Measurements from ENCODE around the gene QRFP. TPM values are rescaled to one million over a fixed set of nuclear protein-coding genes. Genes with fewer than 3 reads are reported as not detected.

Gene QRFP
- total and polyA plus RNA-seq, 9 donors, result not detected

DNA sequence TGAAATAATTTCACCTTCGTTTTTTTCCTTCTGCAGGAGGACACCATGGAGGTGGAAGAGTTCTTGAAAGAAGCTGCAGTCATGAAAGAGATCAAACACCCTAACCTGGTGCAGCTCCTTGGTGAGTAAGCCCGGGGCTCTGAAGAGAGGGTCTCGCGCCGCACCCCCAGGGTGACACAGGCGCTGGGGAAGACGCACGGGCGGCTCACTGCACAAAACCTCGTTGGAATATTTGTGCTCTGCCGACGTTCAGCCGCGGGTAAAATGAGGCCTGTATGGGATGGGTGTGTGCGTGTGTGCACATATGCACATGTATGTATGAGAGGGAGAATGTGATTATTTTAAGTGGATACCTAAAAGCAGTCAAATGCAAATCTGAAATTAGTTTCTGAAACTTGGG, 24.5 kb downstream of the QRFP start:
- H3K4me1 ChIP-seq (ENCODE audit: insufficient read depth), result peaks cover 10% of the 10 kb centered on the region
- 86 to 91% (median 89%) methylated on average over 15 of the region's 15 CpGs for WGBS, 3 donors
- DNase-seq, result peak in 1 of 5 donors; percentile 29

DNA sequence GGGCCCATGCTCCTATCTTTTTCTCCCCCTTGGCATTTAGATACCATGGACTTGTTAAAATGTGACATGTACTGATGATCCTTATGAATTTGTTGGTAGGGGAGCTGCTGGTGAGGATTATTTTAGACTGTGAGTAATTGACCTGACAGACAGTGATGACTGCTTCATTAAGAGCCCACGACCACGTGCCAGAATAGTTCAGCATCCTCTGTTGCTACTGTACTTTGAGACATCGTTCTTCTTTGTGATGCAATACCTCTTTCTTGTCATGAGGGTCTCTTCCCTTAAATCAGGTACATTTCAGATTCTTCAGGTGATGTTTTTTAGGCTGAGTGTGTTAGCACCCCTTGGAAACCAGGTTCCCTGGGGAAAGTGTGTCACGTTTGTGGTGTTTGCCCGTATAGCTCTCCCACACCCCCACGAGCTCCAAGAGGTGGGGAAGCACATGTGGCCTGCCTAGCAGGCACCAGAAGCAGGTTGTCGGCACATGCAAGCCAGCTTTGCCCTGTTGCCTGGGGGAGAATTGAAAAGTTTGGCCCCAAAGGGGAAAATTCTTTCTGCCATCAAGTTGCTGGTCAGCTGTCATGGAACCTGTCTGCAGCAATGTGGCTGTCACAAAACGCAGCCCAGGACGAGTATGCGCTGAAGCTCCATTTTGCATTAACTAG, 25.1 kb downstream of the QRFP start:
- DNase-seq, result peak in 1 of 5 donors; percentile 15
- no peak overlapping the region for H3K27ac ChIP-seq
- no peak overlapping the region for H3K4me3 ChIP-seq
- TF ChIP-seq EP300 (IDR thresholded peaks at IDR 0.05) (no peak), POLR2A (IDR thresholded peaks at IDR 0.05) (no peak)
- no peaks in the 10 kb centered on the region for H3K9me3 ChIP-seq
- 78 to 81% (median 81%) methylated on average over 10 of the region's 10 CpGs for WGBS, 3 donors
- H3K27me3 ChIP-seq, result no peaks in the 10 kb centered on the region
- intact Hi-C loops (cut with DNase I), result loop anchor here in 3 of 4 donors (5.0 to 10.0 kb wide), 2 partner anchors 63 to 66 kb away; partner anchors contain the start of gene FIBCD1 (in 3 of the 3)
- H3K36me3 ChIP-seq, result no peaks in the 10 kb centered on the region
- H3K4me1 ChIP-seq (ENCODE audit: insufficient read depth), result peaks cover 10% of the 10 kb centered on the region

More for the DNA sequence above, 24.5 kb downstream of the QRFP start:
- Histone ChIP-seq H3K27ac (no peak overlapping the region), H3K36me3 (no peaks in the 10 kb centered on the region), H3K9me3 (no peaks in the 10 kb centered on the region), H3K4me3 (no peak overlapping the region), H3K27me3 (no peaks in the 10 kb centered on the region)
- intact Hi-C loops (cut with DNase I), result loop anchor here in 3 of 4 donors (5.0 to 10.0 kb wide), 2 partner anchors 63 to 65 kb away; partner anchors contain the start of gene FIBCD1 (in 3 of the 3)
- TF ChIP-seq EP300 (IDR thresholded peaks at IDR 0.05) (no peak), POLR2A (IDR thresholded peaks at IDR 0.05) (no peak)

DNA sequence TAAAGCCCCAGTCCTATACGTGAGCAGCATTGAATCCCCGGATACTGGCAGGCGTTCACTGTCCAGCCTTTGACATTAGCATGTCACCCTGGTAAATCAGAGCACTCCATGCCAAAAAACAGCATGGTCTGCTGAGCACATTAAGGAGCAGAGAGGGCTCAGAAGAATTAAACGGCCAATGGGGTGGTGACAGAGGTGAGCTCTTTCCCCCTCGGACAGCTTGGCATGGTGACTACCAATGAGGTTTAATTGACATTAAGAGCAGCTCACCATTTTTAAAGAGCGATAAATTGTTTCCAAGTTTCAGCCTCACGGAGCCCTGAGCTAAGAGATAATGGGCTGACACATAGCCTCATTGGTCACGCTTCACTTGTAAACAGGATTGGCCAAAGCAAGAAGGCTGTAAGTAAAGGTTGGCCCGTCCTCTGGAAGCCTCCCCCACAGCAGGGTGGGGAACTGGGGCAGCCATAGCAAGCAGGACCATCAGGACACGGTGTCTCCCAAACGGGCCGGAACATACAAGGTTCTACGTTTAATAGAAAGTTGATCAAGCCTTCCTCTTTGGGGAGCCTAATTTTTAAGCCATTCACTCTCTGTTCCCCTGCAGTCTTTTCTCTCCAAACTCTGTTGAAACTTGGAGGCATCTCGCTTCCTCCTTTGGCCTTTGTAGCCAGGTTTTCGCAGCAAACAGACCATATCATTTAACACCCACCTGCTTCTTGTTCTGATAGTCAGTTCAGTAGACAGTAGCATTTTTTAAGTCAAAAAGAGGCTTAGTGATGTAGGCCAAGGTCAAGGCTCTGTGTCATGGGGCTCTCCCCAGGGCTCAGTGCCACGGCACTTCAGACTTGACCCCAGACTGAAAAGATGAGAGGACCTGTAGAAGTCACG, 25.9 kb downstream of the QRFP start:
- WGBS, 3 donors, result 42 to 56% (median 53%) methylated on average over 17 of the region's 17 CpGs
- TF ChIP-seq EP300 (IDR thresholded peaks at IDR 0.05), result no peak
- TF ChIP-seq POLR2A (IDR thresholded peaks at IDR 0.05), result no peak
- TF ChIP-seq, protein P1, sequence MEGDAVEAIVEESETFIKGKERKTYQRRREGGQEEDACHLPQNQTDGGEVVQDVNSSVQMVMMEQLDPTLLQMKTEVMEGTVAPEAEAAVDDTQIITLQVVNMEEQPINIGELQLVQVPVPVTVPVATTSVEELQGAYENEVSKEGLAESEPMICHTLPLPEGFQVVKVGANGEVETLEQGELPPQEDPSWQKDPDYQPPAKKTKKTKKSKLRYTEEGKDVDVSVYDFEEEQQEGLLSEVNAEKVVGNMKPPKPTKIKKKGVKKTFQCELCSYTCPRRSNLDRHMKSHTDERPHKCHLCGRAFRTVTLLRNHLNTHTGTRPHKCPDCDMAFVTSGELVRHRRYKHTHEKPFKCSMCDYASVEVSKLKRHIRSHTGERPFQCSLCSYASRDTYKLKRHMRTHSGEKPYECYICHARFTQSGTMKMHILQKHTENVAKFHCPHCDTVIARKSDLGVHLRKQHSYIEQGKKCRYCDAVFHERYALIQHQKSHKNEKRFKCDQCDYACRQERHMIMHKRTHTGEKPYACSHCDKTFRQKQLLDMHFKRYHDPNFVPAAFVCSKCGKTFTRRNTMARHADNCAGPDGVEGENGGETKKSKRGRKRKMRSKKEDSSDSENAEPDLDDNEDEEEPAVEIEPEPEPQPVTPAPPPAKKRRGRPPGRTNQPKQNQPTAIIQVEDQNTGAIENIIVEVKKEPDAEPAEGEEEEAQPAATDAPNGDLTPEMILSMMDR (IDR thresholded peaks at IDR 0.05), result no peak
- peaks cover 10% of the 10 kb centered on the region for H3K4me1 ChIP-seq (ENCODE audit: insufficient read depth)
- DNase-seq, result peak in 1 of 5 donors; percentile 40
- intact Hi-C loops (cut with DNase I), result loop anchor here in 3 of 4 donors (5.0 to 10.0 kb wide), 2 partner anchors 64 to 67 kb away; partner anchors contain the start of gene FIBCD1 (in 3 of the 3)
- no peaks in the 10 kb centered on the region for H3K36me3 ChIP-seq
- no peak overlapping the region for H3K27ac ChIP-seq
- H3K9me3 ChIP-seq, result no peaks in the 10 kb centered on the region
- no peaks in the 10 kb centered on the region for H3K27me3 ChIP-seq
- no peak overlapping the region for H3K4me3 ChIP-seq

DNA sequence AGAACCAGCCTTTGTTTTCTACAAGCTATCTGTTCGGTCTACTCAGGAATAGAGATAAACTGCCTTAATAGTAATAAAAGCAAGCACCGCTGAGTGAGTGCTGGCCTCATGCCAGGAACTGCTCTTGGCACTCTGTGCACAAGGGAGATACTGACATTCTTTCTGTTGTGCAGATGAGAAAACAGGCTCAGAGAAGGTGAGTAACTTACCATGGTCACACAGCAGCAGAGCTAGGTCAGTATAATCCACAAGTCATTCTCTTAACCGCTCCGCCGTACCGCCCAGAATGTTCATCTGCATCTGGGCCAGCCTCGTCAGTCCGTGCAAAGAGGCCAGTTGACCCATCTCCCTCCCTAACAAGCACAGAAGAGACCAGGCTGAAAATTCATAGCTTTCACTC, 27.4 kb downstream of the QRFP start:
- Histone ChIP-seq H3K4me3 (no peak overlapping the region), H3K9me3 (no peaks in the 10 kb centered on the region), H3K27me3 (no peaks in the 10 kb centered on the region), H3K27ac (no peak overlapping the region), H3K36me3 (no peaks in the 10 kb centered on the region), H3K4me1 (ENCODE audit: insufficient read depth) (peaks cover 10% of the 10 kb centered on the region)
- intact Hi-C loops (cut with DNase I), result loop anchor here in 3 of 4 donors (5.0 to 10.0 kb wide), 5 partner anchors 73 to 404 kb away; no protein-coding TSS in a partner anchor
- TF ChIP-seq POLR2A (IDR thresholded peaks at IDR 0.05) (no peak), EP300 (IDR thresholded peaks at IDR 0.05) (no peak)
- TF ChIP-seq, protein P1 (IDR thresholded peaks at IDR 0.05), result no peak
- DNase-seq, result peak; percentile 56 to 80 (median 67)
- 63 to 67% (median 63%) methylated on average over 8 of the region's 8 CpGs for WGBS, 3 donors

DNA sequence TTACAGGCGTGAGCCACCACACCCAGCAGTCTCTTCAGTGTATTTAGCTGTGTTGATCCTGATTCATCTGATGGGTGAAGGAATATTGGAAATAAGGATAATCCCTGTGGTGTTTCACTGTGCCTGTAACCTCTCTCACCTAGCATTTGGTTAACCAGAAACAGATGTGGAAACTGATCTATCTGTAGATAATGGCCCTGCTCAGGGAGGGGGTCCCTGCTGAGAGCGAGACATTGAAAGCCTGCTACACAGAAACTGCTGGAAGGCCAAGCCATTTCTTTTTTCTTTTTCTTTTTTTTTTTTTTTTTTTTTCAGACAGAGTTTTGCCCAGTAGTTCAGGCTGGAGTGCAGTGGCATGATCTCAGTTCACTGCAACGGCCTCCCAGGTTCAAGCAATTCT, 28.4 kb downstream of the QRFP start:
- no peak for TF ChIP-seq POLR2A (IDR thresholded peaks at IDR 0.05)
- TF ChIP-seq, protein P1 (IDR thresholded peaks at IDR 0.05), result no peak
- TF ChIP-seq EP300 (IDR thresholded peaks at IDR 0.05), result no peak
- Histone ChIP-seq H3K4me3 (no peak overlapping the region), H3K9me3 (no peaks in the 10 kb centered on the region), H3K27ac (no peak overlapping the region), H3K36me3 (no peaks in the 10 kb centered on the region), H3K4me1 (ENCODE audit: insufficient read depth) (peaks cover 10% of the 10 kb centered on the region), H3K27me3 (no peaks in the 10 kb centered on the region)
- WGBS, 3 donors, result 88 to 93% (median 91%) methylated on average over 3 of the region's 3 CpGs
- DNase-seq, result no peak
- intact Hi-C loops (cut with DNase I), result loop anchor here in 3 of 4 donors (5.0 to 10.0 kb wide), 5 partner anchors 74 to 403 kb away; no protein-coding TSS in a partner anchor

Data from ovary (tissue), 9 donors.